Eye (tissue), 1 donor: ENCODE measurements around the gene NTPCR.

Source experiments
- DNase-seq: peaks from one replicate; pipeline ENCODE4 v3.0.0-alpha.2; 2015

NTPCR gene

GRCh38 chr1:233019778-233020325, 69.4 kb downstream of the NTPCR start:
- DNase-seq = peak; percentile 54

- peak; percentile 56 for DNase-seq
Observed at GRCh38 chr1:233020426-233020825, 70.0 kb downstream of the NTPCR start.

GRCh38 chr1:233022246-233022645, 71.8 kb downstream of the NTPCR start:
- DNase-seq = no peak

GRCh38 chr1:233024199-233024598, 73.8 kb downstream of the NTPCR start:
- DNase-seq = no peak

GRCh38 chr1:233025157-233025556, 74.7 kb downstream of the NTPCR start:
- DNase-seq = peak; percentile 64

- DNase-seq = no peak
Observed at GRCh38 chr1:233025567-233025966, 75.2 kb downstream of the NTPCR start.

- DNase-seq = no peak
Observed at GRCh38 chr1:233027046-233027445, 76.6 kb downstream of the NTPCR start.

- no peak for DNase-seq
Observed at GRCh38 chr1:233031521-233031920, 81.1 kb downstream of the NTPCR start.

- DNase-seq = no peak
Observed at GRCh38 chr1:233032916-233033315, 82.5 kb downstream of the NTPCR start.

- no peak for DNase-seq
Observed at GRCh38 chr1:233033361-233033760, 83.0 kb downstream of the NTPCR start.
